NB4 (cell line): ENCODE data around the gene ZBTB7B.

Experiments used
- CTCF ChIP-seq: IDR thresholded peaks from one replicate; pipeline ENCODE4 v1.5.1; 2012; ENCODE audit warnings: low read depth, low read length
- MYC ChIP-seq: IDR thresholded peaks from 2 replicates; pipeline ENCODE4 v1.6.1; 2011; ENCODE audit warnings: low read depth, low read length
- POLR2A ChIP-seq: IDR thresholded peaks from 2 replicates; pipeline ENCODE4 v1.6.1; 2011; ENCODE audit warnings: mild to moderate bottlenecking; ENCODE audit not compliant: insufficient read length; ENCODE audit errors: extremely low read depth

GRCh38 chr1:154970631-154971340, 31.8 kb upstream of the ZBTB7B start, which contains the start of gene SHC1:
- TF ChIP-seq CTCF (no peak), MYC (no peak), POLR2A (peak; percentile 47)
